NCI-H1417 treated with DMSO at 0.1 percent for 48 hours (cell line): ENCODE data around the gene MAN1C1.

ENCODE experiments used
- DNase-seq: peaks from one replicate; lab custom pipeline; 2025; lab: John Stamatoyannopoulos, UW

The MAN1C1 gene

GRCh38 chr1:25782608-25783201 lies 166.1 kb downstream of the MAN1C1 start:
- no peak for DNase-seq

- no peak for DNase-seq
Observed at GRCh38 chr1:25784575-25785051, 168.0 kb downstream of the MAN1C1 start.

GRCh38 chr1:25785333-25786067 lies 168.9 kb downstream of the MAN1C1 start:
- no peak for DNase-seq

GRCh38 chr1:25786887-25787759 lies 170.5 kb downstream of the MAN1C1 start:
- DNase-seq = no peak

- no peak for DNase-seq
Observed at GRCh38 chr1:25787760-25788166, 171.2 kb downstream of the MAN1C1 start.

GRCh38 chr1:25790472-25790871 lies 173.9 kb downstream of the MAN1C1 start:
- DNase-seq = no peak

GRCh38 chr1:25792115-25792514 lies 175.5 kb downstream of the MAN1C1 start:
- DNase-seq = no peak

- DNase-seq = no peak
Observed at GRCh38 chr1:25793585-25794170, 177.1 kb downstream of the MAN1C1 start.

- DNase-seq = no peak
Observed at GRCh38 chr1:25794325-25794724, 177.7 kb downstream of the MAN1C1 start.

- DNase-seq = no peak
Observed at GRCh38 chr1:25795211-25795610, 178.6 kb downstream of the MAN1C1 start.

- no peak for DNase-seq
Observed at GRCh38 chr1:25795946-25796810, 179.6 kb downstream of the MAN1C1 start.

GRCh38 chr1:25796811-25797458 lies 180.3 kb downstream of the MAN1C1 start:
- peak; percentile 63 for DNase-seq

GRCh38 chr1:25797939-25798338 lies 181.3 kb downstream of the MAN1C1 start:
- no peak for DNase-seq

- DNase-seq = no peak
Observed at GRCh38 chr1:25798666-25799351, 182.2 kb downstream of the MAN1C1 start.

GRCh38 chr1:25799352-25799934 lies 182.9 kb downstream of the MAN1C1 start:
- DNase-seq = no peak

GRCh38 chr1:25799935-25800702 lies 183.5 kb downstream of the MAN1C1 start, which contains the start of gene SELENON:
TSS of gene SELENON (plus strand) at chr1:25800193. CDS start at chr1:25800231, 38 bp downstream.
- DNase-seq = no peak

GRCh38 chr1:25800703-25801377 lies 184.2 kb downstream of the MAN1C1 start:
- no peak for DNase-seq

- DNase-seq = no peak
Observed at GRCh38 chr1:25802915-25803314, 186.3 kb downstream of the MAN1C1 start.
